ENCODE data around the gene GTF3C5.
"Not testable (repeated sequence)": the region's sequence is repeated elsewhere in the genome, so short reads cannot be mapped to it uniquely, and the experiment has no call there.

The GTF3C5 gene

DNA sequence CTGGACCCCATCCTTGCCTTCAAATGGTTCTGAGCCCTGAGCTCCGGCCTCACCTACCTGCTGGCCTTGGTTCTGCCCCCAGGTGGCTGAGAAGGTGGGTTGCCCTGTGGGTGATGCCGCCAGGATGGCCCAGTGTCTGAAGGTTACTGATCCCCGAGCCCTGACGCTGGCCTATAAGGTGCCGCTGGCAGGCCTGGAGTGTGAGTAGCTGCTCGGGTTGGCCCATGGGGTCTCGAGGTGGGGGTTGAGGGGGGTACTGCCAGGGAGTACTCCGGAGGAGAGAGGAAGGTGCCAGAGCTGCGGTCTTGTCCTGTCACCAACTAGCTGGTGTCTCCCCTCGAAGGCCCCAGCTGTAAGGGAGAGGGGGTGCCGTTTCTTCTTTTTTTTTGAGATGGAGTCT lies 36.2 kb downstream of the GTF3C5 start:
- H3K4me3 ChIP-seq (ENCODE audit: low read depth, low read length) = no peak overlapping the region

DNA sequence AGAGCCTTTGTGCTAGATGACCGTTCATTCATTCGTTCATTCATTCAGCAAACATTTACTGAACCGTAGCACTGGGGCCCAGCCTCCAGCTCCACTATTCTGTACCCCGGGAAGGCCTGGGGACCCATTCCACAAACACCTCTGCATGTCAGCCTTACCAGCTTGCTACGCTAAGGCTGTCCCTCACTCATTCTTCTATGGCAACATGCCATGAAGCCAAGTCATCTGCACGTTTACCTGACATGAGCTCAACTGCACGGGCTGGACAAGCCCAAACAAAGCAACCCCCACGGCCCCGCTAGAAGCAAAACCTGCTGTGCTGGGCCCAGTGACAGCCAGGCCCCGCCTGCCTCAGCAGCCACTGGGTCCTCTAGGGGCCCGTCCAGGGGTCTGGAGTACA lies 37.0 kb downstream of the GTF3C5 start:
- H3K4me3 ChIP-seq (ENCODE audit: low read depth, low read length) = no peak overlapping the region

DNA sequence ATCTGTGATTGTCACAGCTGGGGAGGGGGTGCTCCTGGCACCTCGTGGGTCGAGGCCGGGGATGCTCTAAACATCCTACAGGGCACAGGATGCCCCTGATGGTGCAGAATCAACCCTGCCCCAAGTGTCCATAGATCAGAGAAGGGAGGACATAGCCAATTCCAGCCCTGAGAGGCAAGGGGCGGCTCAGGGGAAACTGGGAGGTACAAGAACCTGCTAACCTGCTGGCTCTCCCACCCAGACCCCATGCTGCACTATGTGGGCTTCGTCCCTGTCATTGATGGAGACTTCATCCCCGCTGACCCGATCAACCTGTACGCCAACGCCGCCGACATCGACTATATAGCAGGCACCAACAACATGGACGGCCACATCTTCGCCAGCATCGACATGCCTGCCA lies 37.6 kb downstream of the GTF3C5 start:
- H3K4me3 ChIP-seq (ENCODE audit: low read depth, low read length) = not testable (repeated sequence)

DNA sequence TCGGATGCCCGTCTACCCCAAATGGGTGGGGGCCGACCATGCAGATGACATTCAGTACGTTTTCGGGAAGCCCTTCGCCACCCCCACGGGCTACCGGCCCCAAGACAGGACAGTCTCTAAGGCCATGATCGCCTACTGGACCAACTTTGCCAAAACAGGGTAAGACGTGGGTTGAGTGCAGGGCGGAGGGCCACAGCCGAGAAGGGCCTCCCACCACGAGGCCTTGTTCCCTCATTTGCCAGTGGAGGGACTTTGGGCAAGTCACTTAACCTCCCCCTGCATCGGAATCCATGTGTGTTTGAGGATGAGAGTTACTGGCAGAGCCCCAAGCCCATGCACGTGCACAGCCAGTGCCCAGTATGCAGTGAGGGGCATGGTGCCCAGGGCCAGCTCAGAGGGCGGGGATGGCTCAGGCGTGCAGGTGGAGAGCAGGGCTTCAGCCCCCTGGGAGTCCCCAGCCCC lies 39.7 kb downstream of the GTF3C5 start:
- H3K4me3 ChIP-seq (ENCODE audit: low read depth, low read length) = not testable (repeated sequence)

DNA sequence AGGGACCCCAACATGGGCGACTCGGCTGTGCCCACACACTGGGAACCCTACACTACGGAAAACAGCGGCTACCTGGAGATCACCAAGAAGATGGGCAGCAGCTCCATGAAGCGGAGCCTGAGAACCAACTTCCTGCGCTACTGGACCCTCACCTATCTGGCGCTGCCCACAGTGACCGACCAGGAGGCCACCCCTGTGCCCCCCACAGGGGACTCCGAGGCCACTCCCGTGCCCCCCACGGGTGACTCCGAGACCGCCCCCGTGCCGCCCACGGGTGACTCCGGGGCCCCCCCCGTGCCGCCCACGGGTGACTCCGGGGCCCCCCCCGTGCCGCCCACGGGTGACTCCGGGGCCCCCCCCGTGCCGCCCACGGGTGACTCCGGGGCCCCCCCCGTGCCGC lies 40.2 kb downstream of the GTF3C5 start:
- H3K4me3 ChIP-seq (ENCODE audit: low read depth, low read length) = not testable (repeated sequence)

DNA sequence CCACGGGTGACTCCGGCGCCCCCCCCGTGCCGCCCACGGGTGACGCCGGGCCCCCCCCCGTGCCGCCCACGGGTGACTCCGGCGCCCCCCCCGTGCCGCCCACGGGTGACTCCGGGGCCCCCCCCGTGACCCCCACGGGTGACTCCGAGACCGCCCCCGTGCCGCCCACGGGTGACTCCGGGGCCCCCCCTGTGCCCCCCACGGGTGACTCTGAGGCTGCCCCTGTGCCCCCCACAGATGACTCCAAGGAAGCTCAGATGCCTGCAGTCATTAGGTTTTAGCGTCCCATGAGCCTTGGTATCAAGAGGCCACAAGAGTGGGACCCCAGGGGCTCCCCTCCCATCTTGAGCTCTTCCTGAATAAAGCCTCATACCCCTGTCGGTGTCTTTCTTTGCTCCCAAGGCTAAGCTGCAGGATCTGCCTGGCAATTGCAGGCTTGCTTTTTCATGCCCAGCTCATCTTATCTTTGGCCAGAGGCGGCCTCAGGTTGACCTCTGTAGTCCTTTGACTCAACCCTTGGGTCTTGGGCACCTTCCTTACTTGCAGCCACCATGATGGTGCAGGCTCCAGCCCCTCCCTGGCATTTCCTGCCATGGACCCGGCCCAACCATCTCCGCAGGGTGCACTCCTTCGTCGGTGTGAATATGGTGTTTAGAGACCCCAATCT lies 40.8 kb downstream of the GTF3C5 start:
- no peak overlapping the region for H3K4me3 ChIP-seq (ENCODE audit: low read depth, low read length)

DNA sequence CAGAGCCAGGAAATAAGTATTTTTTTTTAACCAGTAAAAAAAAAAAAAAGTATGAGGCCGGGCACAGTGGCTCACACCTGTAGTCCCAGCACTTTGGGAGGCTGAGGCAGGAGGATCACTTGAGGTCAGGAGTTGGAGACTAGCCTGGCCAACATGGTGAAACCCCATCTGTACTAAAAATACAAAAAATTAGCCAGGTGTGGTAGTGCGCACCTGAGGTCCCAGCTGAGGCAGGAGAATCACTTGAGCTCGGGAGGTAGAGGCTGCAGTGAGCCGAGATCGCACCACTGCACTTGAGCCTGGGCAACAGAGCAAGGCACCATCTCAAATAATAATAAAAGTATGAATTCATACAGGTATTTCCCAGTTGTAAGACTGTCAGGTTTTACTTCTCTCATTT lies 41.4 kb downstream of the GTF3C5 start:
- not testable (repeated sequence) for H3K4me3 ChIP-seq (ENCODE audit: low read depth, low read length)

DNA sequence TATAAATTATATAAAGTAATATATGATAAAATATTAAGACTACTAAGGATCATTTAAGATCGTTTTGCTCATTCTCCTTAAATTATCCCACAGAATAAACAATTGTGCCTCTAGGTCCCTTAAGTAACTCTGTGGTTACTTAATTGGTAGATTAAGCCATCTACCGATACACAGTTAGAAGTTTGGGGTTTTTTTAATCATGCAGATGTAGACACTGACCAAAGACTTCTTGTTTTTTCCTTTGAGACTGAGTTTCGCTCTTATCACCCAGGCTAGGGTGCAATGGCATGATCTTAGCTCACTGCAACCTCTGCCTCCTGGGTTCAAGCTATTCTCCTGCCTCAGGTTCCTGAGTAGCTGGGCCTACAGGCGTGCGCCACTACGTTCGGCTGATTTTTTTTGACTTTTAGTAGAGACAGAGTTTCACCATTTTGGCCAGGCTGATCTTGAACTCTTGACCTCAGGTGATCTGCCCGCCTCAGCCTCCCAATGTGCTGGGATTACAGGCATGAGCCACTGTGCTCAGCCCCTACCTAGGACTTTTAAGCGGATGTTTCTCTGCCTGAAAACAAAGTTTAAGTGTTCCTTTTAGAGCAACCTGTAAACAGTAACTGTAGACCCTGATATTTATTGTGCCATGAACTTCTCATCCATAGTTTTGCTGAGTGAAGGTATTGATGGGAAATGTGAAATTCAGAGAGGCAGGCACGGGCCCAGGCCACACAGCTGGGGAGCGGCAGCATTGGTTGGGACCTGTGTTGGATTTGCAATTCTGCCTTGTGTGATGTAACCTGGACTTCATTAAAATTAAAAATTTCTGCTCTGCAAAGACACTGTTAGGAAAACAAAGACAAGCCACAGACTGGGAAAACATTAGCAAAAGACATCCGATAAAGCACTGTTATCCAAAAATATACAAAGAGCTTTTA lies 42.6 kb downstream of the GTF3C5 start:
- H3K4me3 ChIP-seq (ENCODE audit: low read depth, low read length) = no peak overlapping the region

DNA sequence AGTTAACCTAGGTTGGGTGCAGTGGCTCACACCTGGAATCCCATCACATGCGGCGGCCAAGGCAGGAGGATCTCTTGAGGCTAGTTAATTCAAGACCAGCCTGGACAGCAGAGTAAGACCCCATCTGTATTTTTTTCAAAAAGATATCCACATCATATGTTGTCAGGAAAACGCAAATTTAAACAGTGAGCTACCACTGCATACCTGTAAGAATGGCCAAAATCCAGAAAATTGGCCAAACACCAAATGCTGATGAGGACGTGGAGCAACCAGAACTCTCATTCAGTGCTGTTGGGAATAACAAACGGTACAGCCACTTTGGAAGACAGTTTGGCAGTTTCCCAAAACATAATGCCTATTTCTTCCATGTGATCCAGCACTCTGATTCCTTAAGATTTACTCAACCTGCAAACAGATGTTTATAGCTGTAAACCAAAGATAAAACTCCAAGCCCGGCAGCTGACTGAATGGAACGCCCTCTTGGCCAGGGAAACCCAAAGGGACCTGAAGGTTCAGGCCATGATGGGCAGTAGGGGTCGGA lies 43.4 kb downstream of the GTF3C5 start:
- no peak overlapping the region for H3K4me3 ChIP-seq (ENCODE audit: low read depth, low read length)

DNA sequence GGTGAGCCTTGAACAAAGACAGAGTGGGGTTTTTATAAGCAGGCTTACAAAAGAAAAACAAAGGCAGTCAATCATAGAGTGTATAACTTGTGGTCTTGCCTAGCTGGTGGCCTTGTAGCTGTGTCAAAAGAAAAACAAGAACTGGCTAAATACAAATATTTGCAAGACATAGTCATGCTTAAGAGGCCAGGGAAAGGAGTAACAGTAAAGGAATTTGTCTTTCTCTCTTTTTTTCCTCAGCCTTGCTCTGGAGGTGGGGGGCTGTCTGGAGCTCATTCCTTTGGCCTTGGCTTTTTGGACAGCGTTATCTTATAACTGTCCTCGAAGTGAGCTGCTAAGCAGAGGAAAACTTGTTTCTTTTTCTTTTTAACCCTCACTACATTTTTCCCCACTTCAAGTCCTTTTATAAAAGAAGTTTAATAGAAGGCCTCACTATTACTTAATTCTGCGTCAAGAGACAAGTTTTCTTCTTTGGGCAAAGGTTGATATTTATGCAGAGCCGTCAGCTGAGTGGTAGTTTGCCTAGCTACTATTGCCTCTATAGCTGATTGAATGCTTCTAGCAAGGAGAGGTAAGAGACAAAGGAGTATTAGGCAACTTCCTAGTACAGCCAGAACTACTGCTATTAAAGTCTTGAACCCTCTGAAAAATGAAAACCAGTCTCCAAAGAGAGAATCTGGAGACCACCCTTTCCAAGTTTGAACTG lies 45.3 kb downstream of the GTF3C5 start:
- no peak overlapping the region for H3K4me3 ChIP-seq (ENCODE audit: low read depth, low read length)

DNA sequence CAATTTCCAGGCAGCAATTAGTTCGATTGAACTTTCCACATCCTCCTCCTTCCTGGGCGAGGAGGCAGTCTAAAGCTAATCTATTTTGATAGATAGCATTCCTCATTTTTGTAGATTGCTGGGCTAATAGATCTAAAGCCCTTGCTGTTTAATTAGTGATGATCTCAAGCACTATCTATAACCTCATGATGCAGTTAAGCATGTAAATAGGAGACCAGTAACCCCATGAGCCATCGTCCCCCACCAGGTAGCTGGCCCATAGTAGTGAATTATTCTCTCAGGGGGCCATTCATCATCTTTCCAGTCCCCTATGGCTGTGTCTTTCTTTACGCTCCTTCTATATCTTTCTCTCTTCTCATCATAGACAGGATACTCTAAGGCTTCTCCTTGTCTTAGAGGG lies 45.9 kb downstream of the GTF3C5 start:
- no peak overlapping the region for H3K4me3 ChIP-seq (ENCODE audit: low read depth, low read length)

DNA sequence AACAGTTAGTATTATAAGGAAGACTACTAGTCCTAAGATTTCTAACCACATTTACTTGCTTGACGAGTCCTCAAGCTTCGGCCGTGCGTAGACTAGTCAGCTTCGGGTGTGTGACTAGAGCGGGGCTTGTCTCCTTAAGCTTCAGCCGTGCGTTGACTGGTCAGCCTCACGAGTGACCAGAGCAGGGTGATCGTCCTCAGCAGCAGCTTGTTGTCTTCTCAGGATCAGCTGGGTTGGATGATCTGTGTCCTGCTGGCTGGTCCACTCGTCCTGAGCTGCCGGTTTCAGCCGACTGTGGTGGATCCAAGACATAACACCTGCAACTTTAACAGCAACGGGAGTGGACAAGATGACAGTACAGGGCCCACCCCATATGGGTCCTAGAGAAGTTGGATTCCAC lies 47.7 kb downstream of the GTF3C5 start:
- H3K4me3 ChIP-seq (ENCODE audit: low read depth, low read length) = no peak overlapping the region

DNA sequence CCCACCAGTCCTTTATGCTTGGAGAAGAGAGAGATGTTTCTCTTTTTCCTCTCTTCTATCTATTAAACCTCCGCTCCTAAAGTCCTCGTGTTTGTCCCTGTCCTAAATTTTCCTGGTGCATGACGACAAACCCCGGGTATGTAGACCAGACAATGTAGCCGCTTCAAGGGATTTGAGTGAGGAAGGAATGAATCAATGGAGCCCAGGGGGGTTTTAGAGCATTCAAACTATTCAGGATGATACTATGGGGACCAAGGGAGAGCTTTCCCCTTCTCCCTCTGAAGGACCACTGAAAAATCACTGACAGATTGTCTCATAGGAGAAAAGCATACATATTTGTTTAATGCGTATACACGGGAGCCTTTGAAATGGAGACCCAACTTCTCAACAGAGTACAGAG lies 49.4 kb downstream of the GTF3C5 start:
- no peak overlapping the region for H3K4me3 ChIP-seq (ENCODE audit: low read depth, low read length)

DNA sequence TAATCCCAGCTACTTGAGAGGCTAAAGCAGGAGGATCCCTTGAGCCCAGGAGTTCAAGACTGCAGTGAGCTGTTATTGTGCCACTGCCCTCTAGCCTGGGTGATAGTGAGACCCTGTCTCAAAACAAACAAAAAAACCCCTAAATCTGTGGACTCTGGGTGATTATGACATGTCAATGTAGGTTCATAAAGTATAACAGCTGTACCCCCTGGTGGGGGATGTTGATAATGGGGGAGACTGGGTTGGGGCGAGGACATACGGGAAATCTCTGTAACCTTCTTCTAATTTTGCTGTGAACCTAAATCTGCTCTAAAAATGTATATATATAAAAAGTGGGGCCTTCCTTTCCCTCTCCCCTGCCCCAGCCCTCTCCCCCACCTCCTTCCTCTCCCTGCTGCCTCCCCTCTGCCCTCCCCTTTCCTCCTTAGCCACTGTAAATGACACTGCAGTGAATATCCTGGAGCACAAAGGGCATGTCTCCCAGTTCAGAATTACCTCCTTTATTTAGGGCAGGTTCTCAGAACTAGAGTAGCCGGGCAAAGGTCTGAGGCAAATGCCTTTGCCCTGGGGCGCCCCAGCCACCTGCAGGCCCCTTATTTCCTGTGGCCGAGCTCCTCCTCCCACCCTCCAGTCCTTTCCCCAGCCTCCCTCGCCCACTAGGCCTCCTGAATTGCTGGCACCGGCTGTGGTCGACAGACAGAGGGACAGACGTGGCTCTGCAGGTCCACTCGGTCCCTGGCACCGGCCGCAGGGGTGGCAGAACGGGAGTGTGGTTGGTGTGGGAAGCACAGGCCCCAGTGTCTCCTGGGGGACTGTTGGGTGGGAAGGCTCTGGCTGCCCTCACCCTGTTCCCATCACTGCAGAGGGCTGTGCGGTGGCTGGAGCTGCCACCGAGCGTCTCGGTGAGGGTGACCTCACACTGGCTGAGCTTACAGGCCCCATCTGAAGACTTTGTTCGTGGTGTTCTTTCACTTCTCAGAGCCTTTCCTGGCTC lies 50.3 kb downstream of the GTF3C5 start:
- H3K4me3 ChIP-seq (ENCODE audit: low read depth, low read length) = not testable (repeated sequence)

DNA sequence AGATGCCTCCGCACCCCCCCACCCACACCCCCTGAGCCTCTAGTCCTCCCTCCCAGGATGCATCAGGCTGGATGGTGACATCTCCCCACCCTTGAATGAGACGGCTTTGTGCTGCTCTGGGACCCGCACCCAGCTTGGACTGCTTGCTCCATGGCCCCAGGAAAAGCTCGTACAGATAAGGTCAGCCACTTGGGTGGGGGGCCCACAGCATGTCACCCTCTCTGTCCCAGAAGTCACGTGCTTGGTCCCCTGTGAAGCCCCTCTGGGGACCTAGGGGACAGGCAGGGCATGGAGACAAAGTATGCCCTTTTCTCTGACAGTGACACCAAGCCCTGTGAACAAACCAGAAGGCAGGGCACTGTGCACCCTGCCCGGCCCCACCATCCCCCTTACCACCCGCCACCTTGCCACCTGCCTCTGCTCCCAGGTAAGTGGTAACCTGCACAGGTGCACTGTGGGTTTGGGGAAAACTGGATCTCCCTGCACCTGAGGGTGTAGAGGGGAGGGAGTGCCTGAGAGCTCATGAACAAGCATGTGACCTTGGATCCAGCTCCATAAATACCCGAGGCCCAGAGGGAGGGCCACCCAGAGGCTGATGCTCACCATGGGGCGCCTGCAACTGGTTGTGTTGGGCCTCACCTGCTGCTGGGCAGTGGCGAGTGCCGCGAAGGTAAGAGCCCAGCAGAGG lies 51.3 kb downstream of the GTF3C5 start:
- not testable (repeated sequence) for H3K4me3 ChIP-seq (ENCODE audit: low read depth, low read length)

DNA sequence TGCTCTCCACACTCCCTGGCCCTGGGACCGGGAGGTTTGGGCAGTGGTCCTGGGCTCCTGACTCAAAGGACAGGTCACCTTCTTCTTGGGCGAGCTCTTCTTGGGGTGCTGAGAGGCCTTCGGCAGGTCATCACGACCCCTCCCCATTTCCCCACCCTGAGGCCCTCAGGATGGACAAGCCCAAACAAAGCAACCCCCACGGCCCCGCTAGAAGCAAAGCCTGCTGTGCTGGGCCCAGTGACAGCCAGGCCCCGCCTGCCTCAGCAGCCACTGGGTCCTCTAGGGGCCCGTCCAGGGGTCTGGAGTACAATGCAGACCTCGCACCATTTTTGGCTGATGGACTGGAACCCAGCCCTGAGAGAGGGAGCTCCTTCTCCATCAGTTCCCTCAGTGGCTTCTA lies 52.9 kb downstream of the GTF3C5 start:
- H3K4me3 ChIP-seq (ENCODE audit: low read depth, low read length) = not testable (repeated sequence)

DNA sequence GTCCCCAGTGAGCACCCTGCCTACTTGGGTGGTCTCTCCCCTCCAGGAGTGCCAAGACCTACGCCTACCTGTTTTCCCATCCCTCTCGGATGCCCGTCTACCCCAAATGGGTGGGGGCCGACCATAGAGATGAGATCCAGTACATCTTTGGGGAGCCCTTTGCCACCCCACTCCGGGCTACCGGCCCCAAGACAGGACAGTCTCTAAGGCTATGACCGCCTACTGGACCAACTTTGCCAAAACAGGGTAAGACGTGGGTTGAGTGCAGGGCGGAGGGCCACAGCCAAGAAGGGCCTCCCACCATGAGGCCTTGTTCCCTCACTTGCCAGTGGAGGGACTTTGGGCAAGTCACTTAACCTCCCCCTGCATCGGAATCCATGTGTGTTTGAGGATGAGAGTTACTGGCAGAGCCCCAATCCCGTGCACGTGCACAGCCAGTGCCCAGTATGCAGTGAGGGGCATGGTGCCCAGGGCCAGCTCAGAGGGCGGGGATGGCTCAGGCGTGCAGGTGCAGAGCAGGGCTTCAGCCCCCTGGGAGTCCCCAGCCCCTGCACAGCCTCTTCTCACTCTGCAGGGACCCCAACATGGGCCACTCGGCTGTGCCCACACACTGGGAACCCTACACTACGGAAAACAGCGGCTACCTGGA lies 55.5 kb downstream of the GTF3C5 start:
- H3K4me3 ChIP-seq (ENCODE audit: low read depth, low read length) = not testable (repeated sequence)

DNA sequence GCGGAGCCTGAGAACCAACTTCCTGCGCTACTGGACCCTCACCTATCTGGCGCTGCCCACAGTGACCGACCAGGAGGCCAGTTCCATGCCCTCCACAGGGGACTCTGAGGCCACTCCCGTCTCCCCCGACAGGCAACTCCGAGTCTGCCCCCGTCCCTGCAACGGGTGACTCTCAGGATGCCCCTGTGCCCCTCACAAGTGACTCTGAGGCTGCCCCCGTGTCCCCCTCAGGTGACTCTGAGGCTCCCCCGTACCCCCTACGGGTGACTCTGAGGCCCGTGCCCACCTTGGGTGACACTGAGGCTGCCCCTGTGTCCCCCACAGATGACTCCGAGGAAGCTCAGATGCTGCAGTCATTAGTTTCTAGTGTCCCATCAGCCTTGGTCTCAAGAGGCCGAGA lies 56.1 kb downstream of the GTF3C5 start:
- H3K4me3 ChIP-seq (ENCODE audit: low read depth, low read length) = no peak overlapping the region

Data from iPS-11a (cell line).